ENCODE measurements around the gene LRRC47.

The LRRC47 gene

GRCh38 chr1:3746389-3746829, 49.9 kb downstream of the LRRC47 start:
- H3K27me3 ChIP-seq (ENCODE audit: insufficient read depth, poor library complexity, severe bottlenecking) = peaks cover 2% of the 10 kb centered on the region
- TF ChIP-seq GABPA (IDR thresholded peaks at IDR 0.05; ENCODE audit: low read depth) (no peak), CTCF (IDR thresholded peaks at IDR 0.05; ENCODE audit: insufficient read depth, low read length) (no peak), POLR2AphosphoS5 (IDR thresholded peaks at IDR 0.05; ENCODE audit: low read depth) (no peak), SPI1 (IDR thresholded peaks at IDR 0.05; ENCODE audit: borderline replicate concordance, low read depth) (no peak), REST (IDR thresholded peaks at IDR 0.05; ENCODE audit: insufficient replicate concordance, low read depth) (no peak)
- H3K4me3 ChIP-seq (replicated peaks; ENCODE audit: insufficient read depth, low read length) = no peak overlapping the region
- no peak overlapping the region for H3K27ac ChIP-seq (replicated peaks)
- DNase-seq (ENCODE audit: low read depth in 1 of 2, low spot score in 1 of 2) = no peak

GRCh38 chr1:3745590-3746381, 50.5 kb downstream of the LRRC47 start:
- no peak for TF ChIP-seq REST (IDR thresholded peaks at IDR 0.05; ENCODE audit: insufficient replicate concordance, low read depth)
- no peak for TF ChIP-seq SPI1 (IDR thresholded peaks at IDR 0.05; ENCODE audit: borderline replicate concordance, low read depth)
- TF ChIP-seq POLR2AphosphoS5 (IDR thresholded peaks at IDR 0.05; ENCODE audit: low read depth) = no peak
- TF ChIP-seq GABPA (IDR thresholded peaks at IDR 0.05; ENCODE audit: low read depth) = no peak
- no peak for TF ChIP-seq CTCF (IDR thresholded peaks at IDR 0.05; ENCODE audit: insufficient read depth, low read length)
- no peak for DNase-seq (ENCODE audit: low read depth in 1 of 2, low spot score in 1 of 2)
- H3K27ac ChIP-seq (replicated peaks) = no peak overlapping the region
- H3K27me3 ChIP-seq (ENCODE audit: insufficient read depth, poor library complexity, severe bottlenecking) = no peaks in the 10 kb centered on the region
- no peak overlapping the region for H3K4me3 ChIP-seq (replicated peaks; ENCODE audit: insufficient read depth, low read length)

- Histone ChIP-seq H3K4me3 (replicated peaks; ENCODE audit: insufficient read depth, low read length) (no peak overlapping the region), H3K27ac (replicated peaks) (no peak overlapping the region), H3K27me3 (ENCODE audit: insufficient read depth, poor library complexity, severe bottlenecking) (no peaks in the 10 kb centered on the region)
- DNase-seq (ENCODE audit: low read depth in 1 of 2, low spot score in 1 of 2) = no peak
- TF ChIP-seq CTCF (IDR thresholded peaks at IDR 0.05; ENCODE audit: insufficient read depth, low read length) (no peak), GABPA (IDR thresholded peaks at IDR 0.05; ENCODE audit: low read depth) (no peak)
Measured at GRCh38 chr1:3745071-3745470, 51.2 kb downstream of the LRRC47 start.

GRCh38 chr1:3744646-3745045, 51.7 kb downstream of the LRRC47 start:
- DNase-seq (ENCODE audit: low read depth in 1 of 2, low spot score in 1 of 2) = no peak
- no peak overlapping the region for H3K4me3 ChIP-seq (replicated peaks; ENCODE audit: insufficient read depth, low read length)
- TF ChIP-seq POLR2AphosphoS5 (IDR thresholded peaks at IDR 0.05; ENCODE audit: low read depth) = no peak
- TF ChIP-seq CTCF (IDR thresholded peaks at IDR 0.05; ENCODE audit: insufficient read depth, low read length) = no peak
- no peak for TF ChIP-seq REST (IDR thresholded peaks at IDR 0.05; ENCODE audit: insufficient replicate concordance, low read depth)
- no peak for TF ChIP-seq GABPA (IDR thresholded peaks at IDR 0.05; ENCODE audit: low read depth)
- TF ChIP-seq SPI1 (IDR thresholded peaks at IDR 0.05; ENCODE audit: borderline replicate concordance, low read depth) = no peak
- H3K27me3 ChIP-seq (ENCODE audit: insufficient read depth, poor library complexity, severe bottlenecking) = no peaks in the 10 kb centered on the region
- H3K27ac ChIP-seq (replicated peaks) = no peak overlapping the region

Measured in HL-60 (cell line).